Type B pancreatic cell (in vitro differentiated cells): ENCODE results near the gene RNPS1. TPM values are rescaled to one million over a fixed set of nuclear protein-coding genes. Genes with fewer than 3 reads are reported as not detected.
A peak's percentile ranks its signal among the peaks of the same experiment; 100 is the strongest.

Source experiments
- DNase-seq: peaks from one replicate; pipeline ENCODE4 v3.0.0; 2021; ENCODE audit warnings: mixed read lengths; ENCODE audit not compliant: unreplicated experiment; ENCODE audit errors: extremely low spot score
- H3K27ac Mint-ChIP-seq: 2 replicates; pipeline ENCODE4 v1.8.0; 2021; ENCODE audit warnings: mild to moderate bottlenecking, mixed read lengths
- H3K27me3 Mint-ChIP-seq: 2 replicates; pipeline ENCODE4 v1.8.0; 2021; ENCODE audit warnings: mixed read lengths
- H3K36me3 Mint-ChIP-seq: 2 replicates; pipeline ENCODE4 v1.8.0; 2021; ENCODE audit warnings: mixed read lengths
- H3K4me1 Mint-ChIP-seq: one replicate; pipeline ENCODE4 v1.8.0; 2021; ENCODE audit warnings: mixed read lengths; ENCODE audit not compliant: unreplicated experiment
- H3K4me3 Mint-ChIP-seq: 2 replicates; pipeline ENCODE4 v1.8.0; 2021; ENCODE audit warnings: mild to moderate bottlenecking, mixed read lengths
- H3K9me3 Mint-ChIP-seq: 2 replicates; pipeline ENCODE4 v1.8.0; 2021; ENCODE audit warnings: mixed read lengths
- CTCF ChIP-seq: fragments of 200-600 bp; sonication (generic); conservative IDR thresholded peaks from 2 replicates; pipeline ENCODE4 v1.5.0; 2021; ENCODE audit warnings: antibody characterized with exemption, mild to moderate bottlenecking
- total RNA-seq: library from RNA; stranded (reverse); gene quantifications from 2 replicates; pipeline ENCODE4 v1.2.1, GENCODE V29; 2021; ENCODE audit warnings: low replicate concordance

The RNPS1 gene
- total RNA-seq, 1 donor from 2014 or later, result 241 TPM

DNA sequence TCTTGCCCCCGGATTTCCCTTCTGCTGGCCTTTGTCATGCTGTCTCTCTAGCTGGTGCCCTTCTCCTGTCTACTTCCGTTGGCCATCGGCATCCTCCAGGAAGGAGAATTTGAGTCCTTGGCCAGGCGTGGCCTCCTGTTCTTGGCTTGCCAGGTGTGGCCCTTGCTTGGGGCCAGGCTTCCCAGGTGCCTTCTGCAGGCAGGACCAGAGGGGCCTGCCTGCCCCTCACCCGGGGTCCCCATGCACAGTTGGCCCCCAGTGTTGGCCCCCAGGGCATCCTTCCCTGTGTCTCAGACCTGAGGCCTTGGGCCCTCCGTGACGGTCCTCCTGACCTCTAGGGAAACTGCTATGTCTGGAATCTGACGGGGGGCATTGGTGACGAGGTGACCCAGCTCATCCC lies 60.1 kb downstream of the RNPS1 start:
- peak overlapping the region; percentile 74 for H3K4me3 Mint-ChIP-seq
- peaks cover 4% of the 10 kb centered on the region for H3K36me3 Mint-ChIP-seq
- TF ChIP-seq CTCF, result no peak
- no peak for DNase-seq
- H3K4me1 Mint-ChIP-seq, result peaks cover 21% of the 10 kb centered on the region
- no peak overlapping the region for H3K27ac Mint-ChIP-seq
- H3K27me3 Mint-ChIP-seq, result no peaks in the 10 kb centered on the region
- H3K9me3 Mint-ChIP-seq, result no peaks in the 10 kb centered on the region

DNA sequence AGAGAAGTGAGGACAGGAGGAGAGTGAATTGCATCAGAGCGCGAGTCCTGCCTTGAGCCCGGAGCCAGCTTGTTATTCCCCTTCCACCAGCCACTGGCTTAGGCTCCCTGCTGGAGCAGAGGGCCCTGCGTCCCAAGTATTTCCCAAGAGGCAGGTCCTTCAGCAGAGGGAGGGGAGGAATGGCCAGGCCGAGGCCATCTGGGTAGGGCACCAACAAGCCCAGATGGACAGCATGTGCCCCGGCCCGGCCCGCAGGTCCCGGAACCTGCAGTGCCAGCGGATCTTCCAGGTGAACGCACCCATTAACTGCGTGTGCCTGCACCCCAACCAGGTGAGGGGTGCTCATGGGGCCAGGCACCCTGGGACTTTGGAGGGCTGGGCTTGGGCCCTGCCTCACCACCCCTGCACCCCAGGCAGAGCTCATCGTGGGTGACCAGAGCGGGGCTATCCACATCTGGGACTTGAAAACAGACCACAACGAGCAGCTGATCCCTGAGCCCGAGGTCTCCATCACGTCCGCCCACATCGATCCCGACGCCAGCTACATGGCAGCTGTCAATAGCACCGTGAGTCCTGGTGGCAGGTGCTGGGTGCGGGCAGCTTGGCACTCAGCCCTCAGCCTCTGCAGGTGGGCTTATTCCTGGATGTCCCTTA lies 61.0 kb downstream of the RNPS1 start:
- Mint-ChIP-seq H3K9me3 (no peaks in the 10 kb centered on the region), H3K27ac (peak overlapping the region; percentile 78), H3K36me3 (peaks cover 4% of the 10 kb centered on the region), H3K27me3 (peaks cover 6% of the 10 kb centered on the region), H3K4me3 (peak overlapping the region; percentile 85), H3K4me1 (peaks cover 17% of the 10 kb centered on the region)
- TF ChIP-seq CTCF, result no peak
- DNase-seq, result no peak

- TF ChIP-seq CTCF, result no peak
These were observed 61.5 kb downstream of the RNPS1 start for GRCh38 chr16:2206420-2206779.

GRCh38 chr16:2205967-2206313 lies 62.0 kb downstream of the RNPS1 start:
- peak overlapping the region; percentile 76 for H3K27ac Mint-ChIP-seq

More at GRCh38 chr16:2206420-2206779, 61.5 kb downstream of the RNPS1 start:
- Mint-ChIP-seq H3K4me1 (peaks cover 14% of the 10 kb centered on the region), H3K27me3 (peaks cover 7% of the 10 kb centered on the region), H3K9me3 (no peaks in the 10 kb centered on the region), H3K27ac (peak overlapping the region; percentile 76), H3K36me3 (peaks cover 4% of the 10 kb centered on the region), H3K4me3 (peak overlapping the region; percentile 85)
- no peak for DNase-seq

DNA sequence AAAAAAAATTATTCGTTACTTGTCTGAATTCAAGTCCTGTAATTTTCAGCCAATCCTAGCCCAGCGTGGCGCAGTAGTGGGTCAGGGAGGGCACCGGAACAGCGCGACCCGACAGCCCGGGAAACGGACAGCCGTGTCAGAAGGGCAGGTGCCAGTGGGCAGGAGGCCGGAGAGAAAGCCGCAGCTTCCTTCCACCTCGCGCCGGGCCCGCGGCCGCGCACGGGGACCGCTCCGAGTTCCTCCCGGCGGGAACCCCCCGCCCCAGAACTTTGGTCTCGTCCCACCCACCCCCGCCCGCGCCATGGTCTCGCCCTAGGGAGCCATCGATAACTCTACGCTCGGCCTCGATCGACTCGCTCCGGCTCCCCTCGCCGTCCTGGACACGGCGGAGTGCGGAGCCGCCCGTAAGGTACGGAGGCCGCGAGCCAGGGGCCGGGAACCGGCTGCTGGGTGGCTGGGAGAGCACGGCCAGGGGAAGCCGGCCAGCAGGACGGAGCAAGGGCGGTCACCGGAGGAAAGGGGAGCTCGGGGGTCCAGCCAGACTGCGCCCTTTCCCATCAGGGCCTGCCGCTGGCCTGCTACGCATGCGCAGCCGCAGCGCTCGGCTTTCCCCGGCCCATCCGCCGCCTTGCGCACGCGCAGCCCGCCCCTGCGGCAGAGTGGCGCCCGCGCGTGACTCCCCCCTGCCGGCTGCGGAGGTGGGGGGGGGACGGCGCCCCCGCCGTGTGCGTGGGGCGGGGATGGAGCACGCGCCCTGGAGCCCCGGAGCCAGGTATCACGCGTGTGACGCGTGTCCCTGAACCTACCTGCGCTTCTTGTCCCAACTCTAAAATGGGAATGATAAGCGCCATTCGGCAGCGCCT lies 62.6 kb downstream of the RNPS1 start, which contains the start of gene MLST8:
Gene MLST8, plus strand, starts transcription at position 351 of the 863 bp plus-strand sequence. CDS start 632 bp downstream, outside the sequence.
- H3K36me3 Mint-ChIP-seq, result peaks cover 4% of the 10 kb centered on the region
- TF ChIP-seq CTCF, result peak; percentile 45
- H3K9me3 Mint-ChIP-seq, result no peaks in the 10 kb centered on the region
- peak within 1 kb of the TSS; percentile 76 for H3K27ac Mint-ChIP-seq
- peaks cover 11% of the 10 kb centered on the region for H3K27me3 Mint-ChIP-seq
- H3K4me1 Mint-ChIP-seq, result peaks cover 14% of the 10 kb centered on the region
- peak; percentile 94 for DNase-seq
- peak within 1 kb of the TSS; percentile 85 for H3K4me3 Mint-ChIP-seq

More at GRCh38 chr16:2205967-2206313, 62.0 kb downstream of the RNPS1 start:
- Mint-ChIP-seq H3K9me3 (no peaks in the 10 kb centered on the region), H3K4me1 (peaks cover 14% of the 10 kb centered on the region), H3K36me3 (peaks cover 4% of the 10 kb centered on the region), H3K27me3 (peaks cover 7% of the 10 kb centered on the region), H3K4me3 (peak overlapping the region; percentile 85)
- no peak for DNase-seq
- TF ChIP-seq CTCF, result peak; percentile 6
